Activated CD4-positive, alpha-beta T cell treated with anti-CD3 and anti-CD28 coated beads, Interleukin-2, amount 50 U/mL, for 4 hours (primary cell): ENCODE results near the gene AURKA.

ENCODE experiments used
- DNase-seq, 2 experiments: peaks; one replicate each; pipeline ENCODE4 v3.0.0-alpha.2; 2020

Gene AURKA

GRCh38 chr20:56389807-56390206 lies 2.2 kb downstream of the AURKA start:
- no peak for DNase-seq

GRCh38 chr20:56388882-56389281 lies 3.1 kb downstream of the AURKA start:
- DNase-seq, result no peak

- no peak for DNase-seq
These were observed 5.8 kb downstream of the AURKA start for GRCh38 chr20:56386219-56386618.

GRCh38 chr20:56385130-56385529 lies 6.9 kb downstream of the AURKA start:
- DNase-seq, result no peak

GRCh38 chr20:56383334-56383733 lies 8.7 kb downstream of the AURKA start:
- DNase-seq, result no peak

- no peak for DNase-seq
These were observed 9.3 kb downstream of the AURKA start for GRCh38 chr20:56382696-56383095.

GRCh38 chr20:56381501-56381900 lies 10.5 kb downstream of the AURKA start:
- DNase-seq, result no peak

GRCh38 chr20:56380375-56380774 lies 11.6 kb downstream of the AURKA start:
- no peak for DNase-seq

DNA sequence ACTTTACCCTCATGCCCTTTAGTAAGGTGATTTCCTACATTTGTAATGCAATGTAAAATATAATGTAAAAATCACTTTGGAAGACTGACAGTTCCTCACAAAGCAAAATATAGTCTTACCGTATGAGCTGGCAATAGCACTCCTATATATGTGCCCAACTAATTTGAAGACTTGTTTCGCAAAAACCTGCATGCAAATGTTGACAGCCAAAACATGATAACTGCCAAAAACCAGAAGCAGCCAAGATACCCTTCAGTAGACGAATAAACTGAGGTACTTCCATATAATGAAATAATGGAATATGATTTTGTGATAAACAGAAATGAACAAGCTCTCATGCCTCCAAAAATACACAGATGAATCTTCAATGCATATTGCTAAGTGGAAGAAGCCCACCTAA lies 13.6 kb downstream of the AURKA start:
- no peak for DNase-seq

- DNase-seq, result no peak
These were observed 15.7 kb downstream of the AURKA start for GRCh38 chr20:56376331-56376730.

- no peak for DNase-seq
These were observed 18.1 kb downstream of the AURKA start for GRCh38 chr20:56373942-56374341.

DNA sequence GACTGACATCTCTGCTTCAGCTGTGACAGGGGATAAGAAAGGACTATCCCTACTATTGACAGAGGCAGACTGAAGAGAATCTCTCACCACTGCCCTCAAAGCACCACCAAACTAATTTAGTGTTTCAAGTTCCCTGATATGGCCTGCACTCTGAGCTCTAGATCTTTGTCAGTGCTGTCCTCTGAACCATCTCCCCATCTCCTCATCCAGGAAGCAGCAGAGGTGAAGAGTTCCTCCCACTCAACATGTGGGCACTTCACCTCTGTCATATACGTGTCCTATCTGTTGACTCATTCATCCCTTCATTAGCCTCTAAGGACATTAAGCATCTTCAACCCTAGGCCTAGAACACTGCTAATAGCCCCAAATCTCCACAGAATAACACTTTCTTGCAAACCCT lies 19.2 kb downstream of the AURKA start:
- DNase-seq, result no peak

DNA sequence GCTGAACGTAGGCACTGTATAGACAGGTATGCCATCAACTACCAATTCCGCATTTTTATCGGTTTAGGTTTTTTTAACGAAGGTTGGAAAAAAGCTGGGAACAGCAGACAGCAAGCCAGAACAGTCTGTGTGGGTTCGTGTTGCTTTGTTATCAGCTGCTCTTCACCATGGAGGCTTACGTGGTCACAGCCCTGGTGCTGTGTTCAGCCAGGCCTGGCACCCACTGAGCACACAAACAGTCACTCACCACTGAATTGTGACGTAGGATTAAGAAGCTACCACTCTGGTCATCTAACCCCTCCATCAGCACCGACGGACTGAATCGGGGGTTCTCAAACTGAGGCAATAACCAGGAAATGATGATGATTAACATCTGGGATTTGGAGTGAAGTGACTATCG lies 20.0 kb downstream of the AURKA start:
- no peak for DNase-seq

GRCh38 chr20:56369179-56369578 lies 22.8 kb downstream of the AURKA start:
- DNase-seq, result no peak

DNA sequence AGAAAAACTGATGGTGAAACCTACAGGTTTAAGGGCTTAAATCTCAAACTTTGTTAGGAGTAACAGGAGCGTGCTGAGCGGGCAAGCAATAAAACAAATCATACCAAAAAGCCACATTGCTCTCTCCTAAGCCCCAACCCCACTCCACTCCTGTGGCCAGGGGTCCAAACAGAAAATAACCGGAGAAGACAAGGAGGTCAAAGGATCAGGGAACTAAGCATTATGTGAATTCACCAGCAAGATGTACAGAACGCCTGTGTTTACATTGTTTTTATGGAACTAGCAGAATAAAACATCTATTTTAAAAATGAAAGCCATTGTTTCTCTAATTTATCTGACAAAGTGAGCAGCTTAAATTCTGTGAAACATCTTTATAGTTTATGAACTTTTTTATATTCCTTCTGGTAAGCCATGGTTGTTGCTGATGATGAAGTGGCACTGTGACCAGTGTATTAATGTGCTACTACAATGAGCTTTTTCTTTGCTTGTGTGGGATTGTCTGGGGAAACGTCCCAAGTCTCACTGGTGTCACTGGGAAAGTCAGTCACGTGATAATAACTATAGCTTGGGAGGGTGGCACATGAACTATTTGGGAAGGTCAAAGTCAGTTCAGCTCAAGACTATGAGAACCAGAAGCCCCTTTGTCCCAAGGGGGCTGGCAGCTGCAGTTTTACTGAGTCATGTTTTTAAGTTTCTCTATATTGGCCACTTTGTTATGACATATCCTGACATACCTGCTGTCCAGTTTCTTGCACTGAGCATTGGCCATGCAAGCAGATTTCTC lies 23.5 kb downstream of the AURKA start:
- no peak for DNase-seq

DNA sequence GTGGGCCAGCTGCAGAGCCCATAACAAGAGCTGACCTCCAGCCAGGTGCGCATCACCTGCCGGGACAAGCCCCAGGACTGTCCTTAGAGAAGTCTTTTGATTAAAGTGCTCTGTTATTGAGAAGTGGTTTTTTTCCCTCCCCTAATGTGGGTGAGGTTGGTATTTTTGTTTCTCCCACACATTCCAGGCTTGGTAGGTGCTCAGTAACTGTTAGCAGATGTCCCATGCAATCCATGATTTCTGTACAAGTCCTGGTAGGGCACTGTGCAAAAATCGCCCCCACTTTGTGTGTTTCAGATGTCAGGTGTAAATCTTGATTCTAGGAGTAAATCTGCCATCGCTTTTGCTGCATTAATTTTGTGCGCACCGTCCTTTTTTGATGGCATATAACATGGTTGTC lies 28.5 kb downstream of the AURKA start:
- no peak for DNase-seq

GRCh38 chr20:56362833-56363413 lies 29.1 kb downstream of the AURKA start:
- DNase-seq, result no peak

DNA sequence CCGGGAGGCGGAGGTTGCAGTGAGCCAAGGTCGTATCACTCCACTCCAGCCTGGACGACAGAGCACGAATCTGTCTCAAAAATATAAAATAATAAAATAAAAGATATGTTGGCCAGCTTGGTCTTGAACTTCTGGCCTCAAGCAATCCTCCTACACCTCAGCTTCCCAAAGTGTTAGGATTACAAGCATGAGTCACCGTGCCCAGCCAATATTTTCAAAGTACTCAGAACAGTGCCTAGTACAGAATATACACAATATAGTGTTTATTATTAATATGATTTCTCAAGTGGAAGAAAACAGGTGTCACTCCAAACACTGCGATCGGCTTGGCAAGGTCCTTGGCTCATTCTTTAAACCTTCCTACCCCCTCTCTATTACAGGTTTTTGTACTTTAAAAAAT lies 30.1 kb downstream of the AURKA start:
- DNase-seq, result no peak

DNA sequence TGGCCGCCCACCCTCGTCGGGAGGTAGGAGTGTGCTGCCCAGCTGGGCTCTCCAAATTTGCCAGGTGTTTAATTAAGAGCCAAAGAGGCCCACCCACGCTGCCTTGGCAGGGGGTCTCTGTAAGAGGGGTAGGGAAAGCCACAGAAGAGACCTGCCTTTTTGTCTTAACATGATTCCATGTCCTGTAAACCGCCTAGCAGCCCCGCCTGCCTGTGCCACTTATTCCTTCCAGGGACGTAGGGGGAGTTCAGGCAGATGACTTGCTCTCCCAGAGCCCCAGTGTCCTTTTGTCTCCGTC lies 31.2 kb downstream of the AURKA start:
- no peak for DNase-seq

GRCh38 chr20:56360133-56360907 lies 31.7 kb downstream of the AURKA start:
- no peak for DNase-seq

- DNase-seq, result no peak
These were observed 32.5 kb downstream of the AURKA start for GRCh38 chr20:56359212-56360132.

DNA sequence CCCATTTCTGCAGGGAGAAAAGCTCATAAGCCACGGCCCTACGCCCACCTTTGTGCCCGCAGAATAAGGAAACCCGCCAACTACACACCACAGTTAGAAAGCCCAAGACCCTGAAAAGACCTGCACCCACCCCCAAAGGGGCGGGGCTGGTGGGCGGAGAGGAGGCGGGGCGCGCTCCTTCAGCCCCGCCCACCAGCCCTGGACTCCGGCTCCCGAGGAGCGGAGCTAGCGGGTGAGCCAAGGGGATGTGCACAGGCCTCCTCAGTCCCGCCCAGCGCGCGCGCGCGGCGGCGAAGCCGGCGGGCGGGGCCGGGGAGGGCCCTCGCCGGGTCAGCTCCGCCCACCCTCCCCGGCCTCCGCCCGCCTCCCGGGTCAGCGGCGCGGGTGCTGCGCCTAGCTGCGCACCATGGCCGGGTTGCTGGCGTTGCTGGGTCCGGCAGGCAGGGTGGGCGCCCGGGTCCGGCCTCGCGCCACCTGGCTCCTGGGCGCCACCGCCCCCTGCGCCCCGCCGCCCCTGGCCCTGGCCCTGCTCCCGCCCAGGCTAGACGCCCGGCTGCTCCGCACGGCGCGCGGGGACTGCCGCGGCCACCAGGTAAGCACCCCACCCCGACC lies 33.3 kb downstream of the AURKA start, which contains the start of gene FAM210B:
FAM210B (plus strand) TSS at position 375 of the 612 bp plus-strand sequence; CDS start at position 407, 32 bp downstream.
- peak; percentile 66 to 71 for DNase-seq

GRCh38 chr20:56358070-56358469 lies 33.9 kb downstream of the AURKA start:
- DNase-seq, result no peak
